Measurements from ENCODE around the gene ITGB2.

DNA sequence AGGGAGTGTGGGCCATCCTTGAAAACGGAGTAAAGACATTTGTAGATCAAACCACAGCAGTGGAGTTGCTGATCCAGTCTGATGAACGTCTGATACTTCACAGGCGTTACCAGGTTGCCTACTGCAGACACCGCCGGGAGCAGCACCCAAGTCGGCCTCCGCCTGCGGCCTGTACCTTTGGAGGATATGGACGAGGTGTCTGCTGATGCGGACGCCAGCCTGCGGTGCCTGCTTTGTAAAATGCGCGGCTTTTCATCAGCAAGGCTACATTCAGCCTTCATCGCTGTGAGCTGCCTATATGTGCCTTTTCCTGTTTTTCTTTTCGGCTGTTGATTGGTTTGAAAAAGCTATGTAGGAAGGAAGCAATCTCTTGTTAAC lies 35.1 kb upstream of the ITGB2 start:
- TF ChIP-seq POLR2AphosphoS5 (IDR thresholded peaks at IDR 0.05): no peak
- TF ChIP-seq, protein P1, sequence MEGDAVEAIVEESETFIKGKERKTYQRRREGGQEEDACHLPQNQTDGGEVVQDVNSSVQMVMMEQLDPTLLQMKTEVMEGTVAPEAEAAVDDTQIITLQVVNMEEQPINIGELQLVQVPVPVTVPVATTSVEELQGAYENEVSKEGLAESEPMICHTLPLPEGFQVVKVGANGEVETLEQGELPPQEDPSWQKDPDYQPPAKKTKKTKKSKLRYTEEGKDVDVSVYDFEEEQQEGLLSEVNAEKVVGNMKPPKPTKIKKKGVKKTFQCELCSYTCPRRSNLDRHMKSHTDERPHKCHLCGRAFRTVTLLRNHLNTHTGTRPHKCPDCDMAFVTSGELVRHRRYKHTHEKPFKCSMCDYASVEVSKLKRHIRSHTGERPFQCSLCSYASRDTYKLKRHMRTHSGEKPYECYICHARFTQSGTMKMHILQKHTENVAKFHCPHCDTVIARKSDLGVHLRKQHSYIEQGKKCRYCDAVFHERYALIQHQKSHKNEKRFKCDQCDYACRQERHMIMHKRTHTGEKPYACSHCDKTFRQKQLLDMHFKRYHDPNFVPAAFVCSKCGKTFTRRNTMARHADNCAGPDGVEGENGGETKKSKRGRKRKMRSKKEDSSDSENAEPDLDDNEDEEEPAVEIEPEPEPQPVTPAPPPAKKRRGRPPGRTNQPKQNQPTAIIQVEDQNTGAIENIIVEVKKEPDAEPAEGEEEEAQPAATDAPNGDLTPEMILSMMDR (IDR thresholded peaks at IDR 0.05): no peak
